HL-60 (cell line): ENCODE measurements around the gene RNASEL.

Source experiments
- DNase-seq, 2 experiments: peaks; one replicate each; pipeline ENCODE4 v3.0.0-alpha.2; 2010 to 2020; ENCODE audit warnings: low read depth in 1 of 2, low spot score in 1 of 2
- H3K27ac ChIP-seq: fragments of 250-450 bp; sonication (Bioruptor Pico); replicated peaks from 2 replicates; pipeline ENCODE4 v1.5.1; 2020; ENCODE audit warnings: mild to moderate bottlenecking, moderate library complexity
- H3K27me3 ChIP-seq: fragments of 250-450 bp; sonication (Bioruptor Pico); 2 replicates; pipeline ENCODE4 v1.5.1; 2021; ENCODE audit warnings: mild to moderate bottlenecking, moderate library complexity; ENCODE audit not compliant: insufficient read depth, poor library complexity, severe bottlenecking
- H3K4me3 ChIP-seq: replicated peaks from 2 replicates; pipeline ENCODE4 v1.5.1; 2011; ENCODE audit warnings: mild to moderate bottlenecking, control low read depth, low read length; ENCODE audit not compliant: insufficient read depth
- CTCF ChIP-seq: IDR thresholded peaks from one replicate; pipeline ENCODE4 v1.5.1; 2011; ENCODE audit warnings: low read length, control low read depth, inconsistent platforms; ENCODE audit not compliant: insufficient read depth
- GABPA ChIP-seq: IDR thresholded peaks from 2 replicates; pipeline ENCODE4 v1.6.1; 2012; ENCODE audit warnings: low read depth
- POLR2AphosphoS5 ChIP-seq: IDR thresholded peaks from 2 replicates; pipeline ENCODE4 v1.6.1; 2012; ENCODE audit warnings: low read depth
- REST ChIP-seq: IDR thresholded peaks from 2 replicates; pipeline ENCODE4 v1.6.1; 2012; ENCODE audit warnings: low read depth; ENCODE audit not compliant: insufficient replicate concordance
- SPI1 ChIP-seq: IDR thresholded peaks from 2 replicates; pipeline ENCODE4 v1.6.1; 2012; ENCODE audit warnings: low read depth, mild to moderate bottlenecking, borderline replicate concordance

Gene RNASEL

GRCh38 chr1:182617014-182617429 lies 28.0 kb upstream of the RNASEL start:
- no peak for DNase-seq
- no peaks in the 10 kb centered on the region for H3K27me3 ChIP-seq
- H3K27ac ChIP-seq, result no peak overlapping the region
- no peak overlapping the region for H3K4me3 ChIP-seq
- TF ChIP-seq POLR2AphosphoS5 (no peak), REST (no peak)

- Histone ChIP-seq H3K4me3 (no peak overlapping the region), H3K27me3 (no peaks in the 10 kb centered on the region), H3K27ac (no peak overlapping the region)
- peak; percentile 45 to 55 for DNase-seq
- peak; percentile 60 for TF ChIP-seq POLR2AphosphoS5
- no peak for TF ChIP-seq GABPA
These were observed 27.3 kb upstream of the RNASEL start for GRCh38 chr1:182616130-182617013.

GRCh38 chr1:182615468-182616129 lies 26.5 kb upstream of the RNASEL start:
- TF ChIP-seq SPI1 (no peak), GABPA (no peak), POLR2AphosphoS5 (no peak), REST (no peak), CTCF (no peak)
- no peak for DNase-seq
- no peak overlapping the region for H3K4me3 ChIP-seq
- H3K27ac ChIP-seq, result no peak overlapping the region
- H3K27me3 ChIP-seq, result no peaks in the 10 kb centered on the region

- Histone ChIP-seq H3K27ac (0 out of 2 replicates have a peak overlapping the region, but pooled peaks have one; percentile 12), H3K4me3 (peak overlapping the region; percentile 39), H3K27me3 (no peaks in the 10 kb centered on the region)
- no peak for TF ChIP-seq REST
- no peak for TF ChIP-seq GABPA
- TF ChIP-seq CTCF, result no peak
- peak; percentile 43; the same call in 1 of the 2 replicates for TF ChIP-seq POLR2AphosphoS5
- TF ChIP-seq SPI1, result no peak
- peak; percentile 44 to 52 for DNase-seq
These were observed 25.9 kb upstream of the RNASEL start for GRCh38 chr1:182614796-182615454.
